K562 (cell line): Measurements from ENCODE around the gene FATE1. TPM values are rescaled to one million over a fixed set of nuclear protein-coding genes. Genes with fewer than 3 reads are reported as not detected.

ENCODE experiments used
- CHCHD3 ChIP-seq: fragments of 250-450 bp; sonication (Bioruptor Pico); IDR thresholded peaks from 2 replicates; pipeline ENCODE4 v2.1.2; 2022; ENCODE audit warnings: mild to moderate bottlenecking
- DIDO1 ChIP-seq: fragments of 450-650 bp; IDR thresholded peaks from 2 replicates; pipeline ENCODE4 v1.6.1; 2016; ENCODE audit warnings: low read depth, missing biosample characterization, missing genetic modification characterization
- EGR1 ChIP-seq: fragments of 450-650 bp; conservative IDR thresholded peaks from 2 replicates; pipeline ENCODE4 v1.6.1; 2017; ENCODE audit warnings: mild to moderate bottlenecking
- EZH2 ChIP-seq: IDR thresholded peaks from 2 replicates; pipeline ENCODE4 v1.6.1; 2012; ENCODE audit warnings: low read depth, mild to moderate bottlenecking, inconsistent platforms, low read length, borderline replicate concordance
- GABPB1 ChIP-seq: sonication (generic); formaldehyde crosslinking; IDR thresholded peaks from 2 replicates; pipeline ENCODE4 v1.8.0; 2022; ENCODE audit warnings: mild to moderate bottlenecking, missing genetic modification reagents
- KLF16 ChIP-seq: IDR thresholded peaks from 2 replicates; pipeline ENCODE4 v1.6.1; 2016; ENCODE audit warnings: antibody characterized with exemption
- NCOA4 ChIP-seq: fragments of 450-650 bp; IDR thresholded peaks from 2 replicates; pipeline ENCODE4 v1.6.1; 2018; ENCODE audit warnings: mild to moderate bottlenecking; ENCODE audit not compliant: partially characterized antibody
- RFX5 ChIP-seq: IDR thresholded peaks from 2 replicates; pipeline ENCODE4 v1.6.1; 2011; ENCODE audit warnings: low read depth, mild to moderate bottlenecking, improper control_type of control experiment, low read length
- SMARCE1 ChIP-seq: fragments of 450-650 bp; IDR thresholded peaks from 2 replicates; pipeline ENCODE4 v1.7.1; 2016; ENCODE audit warnings: mild to moderate bottlenecking
- SOX6 ChIP-seq: fragments of 450-650 bp; IDR thresholded peaks from 2 replicates; pipeline ENCODE4 v1.6.1; 2014; ENCODE audit warnings: mild to moderate bottlenecking
- TOE1 ChIP-seq, 2 experiments: fragments of 450-650 bp in 1 of 2; sonication (generic) in 1 of 2; formaldehyde crosslinking in 1 of 2; IDR thresholded peaks; 2 replicates each; pipeline versions ENCODE4 v1.7.1 to v1.8.0; 2016 to 2022; ENCODE audit warnings: borderline replicate concordance in 2 of 2, mild to moderate bottlenecking in 2 of 2, antibody characterized with exemption in 1 of 2, inconsistent platforms in 1 of 2, low read depth in 1 of 2, missing genetic modification reagents in 1 of 2, moderate library complexity in 1 of 2
- U2AF2 ChIP-seq: fragments of 200-400 bp; formaldehyde crosslinking; optimal IDR thresholded peaks from 2 replicates; pipeline ENCODE3; 2017; ENCODE audit warnings: low read depth, mild to moderate bottlenecking, low read length
- WHSC1 ChIP-seq: IDR thresholded peaks from one replicate; pipeline ENCODE4 v1.6.1; 2012; ENCODE audit warnings: low read length, control low read depth, inconsistent platforms
- ZBTB1 ChIP-seq: sonication (generic); formaldehyde crosslinking; IDR thresholded peaks from 2 replicates; pipeline ENCODE4 v1.8.1; 2023; ENCODE audit warnings: missing genetic modification reagents, low read depth, mild to moderate bottlenecking, borderline replicate concordance
- ZNF668 ChIP-seq: fragments of 250-450 bp; sonication (Bioruptor Pico); IDR thresholded peaks from 2 replicates; pipeline ENCODE4 v1.8.0; 2022; ENCODE audit warnings: mild to moderate bottlenecking, inconsistent platforms
- polyA plus RNA-seq, 8 experiments: library from polyadenylated mRNA; depleted of rRNA in 4 of 8; stranded (reverse) in 5 of 8; unstranded in 3 of 8; fragments of >200 nt; fragmentation: Nextera tagmentation in 2 of 8; fragmentation: Illumina TruSeq in 1 of 8; extraction: Ambion mirVana in 2 of 8; extraction: Trizol in 1 of 8; gene quantifications; 2 replicates each; pipeline versions ENCODE4 v1.2.1 to v1.2.3, GENCODE V29; 2011 to 2014; ENCODE audit warnings: inconsistent platforms in 1 of 8, missing spikeins in 1 of 8
- total RNA-seq, 7 experiments: library from RNA; depleted of rRNA in 6 of 7; stranded (reverse); fragments of >200 nt in 6 of 7; fragmentation: Illumina TruSeq in 2 of 7; extraction: Trizol in 2 of 7; gene quantifications; 2 replicates each; pipeline versions ENCODE4 v1.2.1 to v1.2.3, GENCODE V29; 2011 to 2021; ENCODE audit warnings: low replicate concordance in 1 of 7
- TF ChIP-seq, protein P1 (sequence below), 2 experiments: fragments of 450-650 bp; formaldehyde crosslinking in 1 of 2; IDR thresholded peaks; 2 replicates each; pipeline versions ENCODE4 v1.4.0 to v1.6.1; 2014 to 2020; ENCODE audit warnings: mild to moderate bottlenecking in 2 of 2, borderline replicate concordance in 1 of 2, low read depth in 1 of 2
- TF ChIP-seq, protein P2 (sequence below): IDR thresholded peaks from 3 replicates; pipeline ENCODE4 v1.6.1; 2011; ENCODE audit warnings: borderline replicate concordance, mild to moderate bottlenecking; ENCODE audit not compliant: insufficient read length, insufficient read depth
- TF ChIP-seq, protein P3 (sequence below), 3 experiments: IDR thresholded peaks in 2 of 3; conservative IDR thresholded peaks in 1 of 3; 2 replicates each; pipeline ENCODE4 v1.5.1; 2011 to 2012; ENCODE audit warnings: low read length in 3 of 3, mild to moderate bottlenecking in 3 of 3, control low read depth in 2 of 3, improper control_type of control experiment in 1 of 3, inconsistent platforms in 1 of 3, low read depth in 1 of 3, mixed read lengths in 1 of 3, moderate library complexity in 1 of 3; ENCODE audit not compliant: insufficient read depth in 2 of 3

The FATE1 gene
- total and polyA plus RNA-seq, 9 of the 15 experiments (the other 6 are each of a cell fraction or from before 2014, with no cell fraction given) = not detected

DNA sequence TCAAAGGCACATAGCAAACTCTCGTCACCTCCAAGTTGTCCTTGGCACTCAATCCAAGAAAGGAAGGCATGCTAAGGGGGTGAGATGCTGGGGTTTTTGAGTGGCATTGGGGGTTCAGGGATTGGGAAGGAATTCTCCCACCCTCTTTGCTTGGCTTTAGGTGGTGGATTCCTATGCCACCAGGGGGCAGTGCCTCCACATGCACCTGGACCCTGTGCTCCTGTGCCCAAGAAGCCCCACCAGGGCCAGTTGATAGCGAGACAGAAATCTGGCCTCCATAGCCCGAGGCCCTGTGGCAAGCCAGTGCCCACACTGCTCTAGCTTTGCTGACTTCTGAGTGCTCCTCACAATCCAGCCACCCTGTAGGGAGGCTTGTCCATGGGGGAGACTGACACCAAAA lies 2.0 kb upstream of the FATE1 start (continued):
- TF ChIP-seq, protein P1, sequence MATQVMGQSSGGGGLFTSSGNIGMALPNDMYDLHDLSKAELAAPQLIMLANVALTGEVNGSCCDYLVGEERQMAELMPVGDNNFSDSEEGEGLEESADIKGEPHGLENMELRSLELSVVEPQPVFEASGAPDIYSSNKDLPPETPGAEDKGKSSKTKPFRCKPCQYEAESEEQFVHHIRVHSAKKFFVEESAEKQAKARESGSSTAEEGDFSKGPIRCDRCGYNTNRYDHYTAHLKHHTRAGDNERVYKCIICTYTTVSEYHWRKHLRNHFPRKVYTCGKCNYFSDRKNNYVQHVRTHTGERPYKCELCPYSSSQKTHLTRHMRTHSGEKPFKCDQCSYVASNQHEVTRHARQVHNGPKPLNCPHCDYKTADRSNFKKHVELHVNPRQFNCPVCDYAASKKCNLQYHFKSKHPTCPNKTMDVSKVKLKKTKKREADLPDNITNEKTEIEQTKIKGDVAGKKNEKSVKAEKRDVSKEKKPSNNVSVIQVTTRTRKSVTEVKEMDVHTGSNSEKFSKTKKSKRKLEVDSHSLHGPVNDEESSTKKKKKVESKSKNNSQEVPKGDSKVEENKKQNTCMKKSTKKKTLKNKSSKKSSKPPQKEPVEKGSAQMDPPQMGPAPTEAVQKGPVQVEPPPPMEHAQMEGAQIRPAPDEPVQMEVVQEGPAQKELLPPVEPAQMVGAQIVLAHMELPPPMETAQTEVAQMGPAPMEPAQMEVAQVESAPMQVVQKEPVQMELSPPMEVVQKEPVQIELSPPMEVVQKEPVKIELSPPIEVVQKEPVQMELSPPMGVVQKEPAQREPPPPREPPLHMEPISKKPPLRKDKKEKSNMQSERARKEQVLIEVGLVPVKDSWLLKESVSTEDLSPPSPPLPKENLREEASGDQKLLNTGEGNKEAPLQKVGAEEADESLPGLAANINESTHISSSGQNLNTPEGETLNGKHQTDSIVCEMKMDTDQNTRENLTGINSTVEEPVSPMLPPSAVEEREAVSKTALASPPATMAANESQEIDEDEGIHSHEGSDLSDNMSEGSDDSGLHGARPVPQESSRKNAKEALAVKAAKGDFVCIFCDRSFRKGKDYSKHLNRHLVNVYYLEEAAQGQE (IDR thresholded peaks at IDR 0.05; ENCODE audit: borderline replicate concordance) = peak; percentile 24; the same call in 1 of the 2 replicates
- TF ChIP-seq, protein P1 (CRISPR knock-in tag; IDR thresholded peaks at IDR 0.05; ENCODE audit: low read depth) = no peak
- TF ChIP-seq DIDO1 (no peak), SMARCE1 (no peak), NCOA4 (no peak), SOX6 (no peak), EGR1 (no peak), U2AF2 (no peak), RFX5 (no peak), KLF16 (0 out of 2 replicates have a peak, but pooled peaks have one; percentile 19), ZBTB1 (CRISPR knock-in tag) (no peak), EZH2 (no peak), WHSC1 (no peak), CHCHD3 (CRISPR knock-in tag) (no peak), GABPB1 (CRISPR knock-in tag) (no peak), TOE1 (IDR thresholded peaks at IDR 0.05; ENCODE audit: borderline replicate concordance) (no peak), TOE1 (CRISPR knock-in tag; IDR thresholded peaks at IDR 0.05; ENCODE audit: borderline replicate concordance, low read depth) (no peak), ZNF668 (no peak)
- TF ChIP-seq, protein P2, sequence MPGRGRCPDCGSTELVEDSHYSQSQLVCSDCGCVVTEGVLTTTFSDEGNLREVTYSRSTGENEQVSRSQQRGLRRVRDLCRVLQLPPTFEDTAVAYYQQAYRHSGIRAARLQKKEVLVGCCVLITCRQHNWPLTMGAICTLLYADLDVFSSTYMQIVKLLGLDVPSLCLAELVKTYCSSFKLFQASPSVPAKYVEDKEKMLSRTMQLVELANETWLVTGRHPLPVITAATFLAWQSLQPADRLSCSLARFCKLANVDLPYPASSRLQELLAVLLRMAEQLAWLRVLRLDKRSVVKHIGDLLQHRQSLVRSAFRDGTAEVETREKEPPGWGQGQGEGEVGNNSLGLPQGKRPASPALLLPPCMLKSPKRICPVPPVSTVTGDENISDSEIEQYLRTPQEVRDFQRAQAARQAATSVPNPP = no peak
- TF ChIP-seq, protein P3, sequence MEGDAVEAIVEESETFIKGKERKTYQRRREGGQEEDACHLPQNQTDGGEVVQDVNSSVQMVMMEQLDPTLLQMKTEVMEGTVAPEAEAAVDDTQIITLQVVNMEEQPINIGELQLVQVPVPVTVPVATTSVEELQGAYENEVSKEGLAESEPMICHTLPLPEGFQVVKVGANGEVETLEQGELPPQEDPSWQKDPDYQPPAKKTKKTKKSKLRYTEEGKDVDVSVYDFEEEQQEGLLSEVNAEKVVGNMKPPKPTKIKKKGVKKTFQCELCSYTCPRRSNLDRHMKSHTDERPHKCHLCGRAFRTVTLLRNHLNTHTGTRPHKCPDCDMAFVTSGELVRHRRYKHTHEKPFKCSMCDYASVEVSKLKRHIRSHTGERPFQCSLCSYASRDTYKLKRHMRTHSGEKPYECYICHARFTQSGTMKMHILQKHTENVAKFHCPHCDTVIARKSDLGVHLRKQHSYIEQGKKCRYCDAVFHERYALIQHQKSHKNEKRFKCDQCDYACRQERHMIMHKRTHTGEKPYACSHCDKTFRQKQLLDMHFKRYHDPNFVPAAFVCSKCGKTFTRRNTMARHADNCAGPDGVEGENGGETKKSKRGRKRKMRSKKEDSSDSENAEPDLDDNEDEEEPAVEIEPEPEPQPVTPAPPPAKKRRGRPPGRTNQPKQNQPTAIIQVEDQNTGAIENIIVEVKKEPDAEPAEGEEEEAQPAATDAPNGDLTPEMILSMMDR (IDR thresholded peaks at IDR 0.05 in 2 of 3, conservative IDR thresholded peaks at IDR 0.05 in 1 of 3; ENCODE audit: insufficient read depth in 2 of 3, low read depth in 1 of 3, low read length in 3 of 3) = peak; percentile 67 to 74 (median 70)
